Pancreas (tissue), 10 donors: Measurements from ENCODE around the gene ING1. TPM values are rescaled to one million over a fixed set of nuclear protein-coding genes. Genes with fewer than 3 reads are reported as not detected.

Experiments used
- ATAC-seq, 4 donors: fragments of 200-7000 bp; cut with Tn5 transposase; one replicate each; pipeline versions ENCODE4 v1.8.0 to v1.9.1; 2020; ENCODE audit warnings: mild to moderate bottlenecking in 4 of 4, moderate library complexity in 4 of 4
- DNase-seq, 6 donors: peaks; one replicate each; pipeline ENCODE4 v3.0.0-alpha.2; 2020
- FAIRE-seq: peaks from 2 replicates; lab custom pipeline; 2012; peaks lifted over from hg19 to GRCh38; lab: Jason Lieb, UNC
- H3K27ac ChIP-seq, 4 donors: fragments of 200-600 bp; sonication (generic); 1 replicate in 3 of 4; 2 replicates in 1 of 4; pipeline versions ENCODE4 v1.5.0 to v1.8.0; 2020
- H3K27me3 ChIP-seq, 4 donors: fragments of 200-600 bp; one replicate each; pipeline ENCODE4 v1.8.0; 2021
- H3K36me3 ChIP-seq, 3 donors: fragments of 200-600 bp; sonication (generic) in 1 of 3; one replicate each; pipeline versions ENCODE4 v1.5.0 to v1.8.0; 2020 to 2021
- H3K4me1 ChIP-seq, 3 donors: fragments of 200-600 bp; one replicate each; pipeline ENCODE4 v1.8.0; 2021
- H3K4me3 ChIP-seq, 4 donors: fragments of 200-600 bp; sonication (generic) in 2 of 4; one replicate each; pipeline versions ENCODE4 v1.5.0 to v1.8.0; 2020 to 2021
- H3K9me3 ChIP-seq, 4 donors: fragments of 200-600 bp; one replicate each; pipeline ENCODE4 v1.8.0; 2021
- WGBS, 2 donors: extraction: QIAGEN DNeasy Blood & Tissue Kit; methylation state at CpG; one replicate each; pipeline ENCODE4 v1.1.7; 2013; 5-methylcytosine and 5-hydroxymethylcytosine counted together
- intact Hi-C, 3 donors: fragments of 100-400 bp; cut with DNase I; formaldehyde crosslinking; loops; one replicate each; pipeline versions ENCODE4 v1.11.1 to v1.14.2; 2022
- polyA plus RNA-seq, 2 donors: library from polyadenylated mRNA; stranded (reverse); fragments of 200-250 nt; gene quantifications; one replicate each; pipeline ENCODE4 v1.2.3, GENCODE V29; 2013
- total RNA-seq, 6 donors: library from RNA; stranded (reverse); fragmentation: NEBNext Ultra II Directional in 4 of 6; extraction: Animal tissue kit (Norgen Biotek cat#: 25700) in 4 of 6; gene quantifications; one replicate each; pipeline versions ENCODE4 v1.2.1 to v1.2.4, GENCODE V29; 2021 to 2023
- TF ChIP-seq, protein P1 (sequence below), 4 donors: fragments of 200-600 bp; sonication (generic) in 3 of 4; IDR thresholded peaks; one replicate each; pipeline versions ENCODE4 v1.5.0 to v1.8.0; 2021; ENCODE audit warnings: antibody characterized with exemption in 4 of 4
- donor health status: healthy with polysubstance abuse.
- donor health status: DM: no; HTN: no; CAD: no; lungs with moderate emphysema.
- donor health status: DM: no; HTN: no; CAD: no.
- donor health status: control.
- donor health status: control.
- donor health status: Bipolar disorder and iron deficiency.
- donor health status: DM: yes; HTN: yes; CAD: no.
- donor health status: DM: no; HTN: no; CAD: no.
- donor health status: DM: no; HTN: no; CAD: no.
- donor health status: DM: yes; HTN: yes; CAD: no.

The ING1 gene
- total and polyA plus RNA-seq, 8 donors: 4.0 to 7.7 (median 5.3) TPM

DNA sequence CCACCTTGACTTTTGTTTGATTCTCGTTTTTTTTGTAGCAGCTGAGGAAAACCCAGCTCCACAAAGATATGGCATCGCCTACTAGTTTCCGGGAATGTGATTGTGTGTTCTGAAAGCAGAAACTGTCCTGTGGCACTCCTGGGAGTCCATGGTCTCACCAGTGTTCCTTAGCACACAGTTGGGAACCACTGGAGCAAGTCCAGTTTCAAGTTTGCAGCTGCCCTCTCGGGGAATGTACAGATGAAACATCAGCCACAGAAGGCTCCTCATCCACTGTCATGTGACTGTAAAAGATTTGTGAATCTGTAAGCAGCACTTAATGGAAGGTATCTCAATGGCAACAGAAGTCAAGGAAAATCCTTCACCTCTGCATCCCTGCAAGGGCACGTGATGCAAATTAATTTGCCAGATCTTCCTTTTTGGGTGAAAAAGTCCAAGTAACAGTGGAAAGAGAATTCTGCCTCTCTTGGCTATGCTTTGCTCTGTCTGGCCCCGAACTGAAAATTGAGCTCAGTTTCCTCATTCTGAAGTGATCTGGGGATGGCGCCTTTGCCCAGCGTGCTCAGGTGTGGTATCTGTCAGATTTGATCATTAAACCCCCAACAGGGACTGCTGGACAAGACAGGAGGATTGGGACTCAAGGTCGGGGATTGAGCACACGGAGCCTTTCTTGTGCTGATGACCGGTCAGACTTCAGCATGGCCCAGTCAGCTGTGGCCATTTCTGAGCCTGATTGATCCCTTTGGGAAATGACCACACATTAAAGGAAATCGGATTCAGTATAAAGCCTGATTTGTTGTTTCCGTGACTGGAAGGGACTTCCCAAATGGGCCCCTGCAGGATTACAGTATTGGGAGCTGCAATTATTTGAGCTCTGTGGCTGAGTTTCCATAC, 58.8 kb downstream of the ING1 start:
- no peak overlapping the region for H3K27ac ChIP-seq
- DNase-seq: no peak

More for the DNA sequence above, 58.8 kb downstream of the ING1 start:
- Histone ChIP-seq H3K27me3 (no peaks in the 10 kb centered on the region), H3K4me1 (no peaks in the 10 kb centered on the region), H3K36me3 (no peaks in the 10 kb centered on the region), H3K4me3 (no peak overlapping the region), H3K9me3 (no peaks in the 10 kb centered on the region)
- TF ChIP-seq, protein P1, sequence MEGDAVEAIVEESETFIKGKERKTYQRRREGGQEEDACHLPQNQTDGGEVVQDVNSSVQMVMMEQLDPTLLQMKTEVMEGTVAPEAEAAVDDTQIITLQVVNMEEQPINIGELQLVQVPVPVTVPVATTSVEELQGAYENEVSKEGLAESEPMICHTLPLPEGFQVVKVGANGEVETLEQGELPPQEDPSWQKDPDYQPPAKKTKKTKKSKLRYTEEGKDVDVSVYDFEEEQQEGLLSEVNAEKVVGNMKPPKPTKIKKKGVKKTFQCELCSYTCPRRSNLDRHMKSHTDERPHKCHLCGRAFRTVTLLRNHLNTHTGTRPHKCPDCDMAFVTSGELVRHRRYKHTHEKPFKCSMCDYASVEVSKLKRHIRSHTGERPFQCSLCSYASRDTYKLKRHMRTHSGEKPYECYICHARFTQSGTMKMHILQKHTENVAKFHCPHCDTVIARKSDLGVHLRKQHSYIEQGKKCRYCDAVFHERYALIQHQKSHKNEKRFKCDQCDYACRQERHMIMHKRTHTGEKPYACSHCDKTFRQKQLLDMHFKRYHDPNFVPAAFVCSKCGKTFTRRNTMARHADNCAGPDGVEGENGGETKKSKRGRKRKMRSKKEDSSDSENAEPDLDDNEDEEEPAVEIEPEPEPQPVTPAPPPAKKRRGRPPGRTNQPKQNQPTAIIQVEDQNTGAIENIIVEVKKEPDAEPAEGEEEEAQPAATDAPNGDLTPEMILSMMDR (IDR thresholded peaks at IDR 0.05): no peak
- FAIRE-seq (no peak), ATAC-seq (no peak)
- intact Hi-C loops: no loop called here
- 70 to 78% methylated on average over 13 of the region's 13 CpGs for WGBS, 2 donors

Other genes starting within 250 kb of the ING1 start
- gene RAB20, start 152.0 kb upstream of the ING1 start, total RNA-seq: 10 to 100 TPM in 5 of 6 donors, 1 to 10 TPM in 1; 9.3 to 23.1 (median 14.2) TPM
- 10 to 100 TPM; 10.9 to 23.6 TPM for gene RAB20, start 152.0 kb upstream of the ING1 start, polyA plus RNA-seq
- 10 to 100 TPM; 17.4 to 25.1 (median 19.4) TPM for gene NAXD, start 98.2 kb upstream of the ING1 start, total RNA-seq
- 10 to 100 TPM; 34.8 to 56.4 TPM for gene NAXD, start 98.2 kb upstream of the ING1 start, polyA plus RNA-seq
- 10 to 100 TPM; 18.2 to 38.8 (median 22.6) TPM for gene CARS2, start 7.6 kb upstream of the ING1 start, total RNA-seq
- 10 to 100 TPM; 92.3 to 98.7 TPM for gene CARS2, start 7.6 kb upstream of the ING1 start, polyA plus RNA-seq
- gene ANKRD10, start 201.4 kb downstream of the ING1 start, total RNA-seq: 100 to 1,000 TPM in 1 of 6 donors, 10 to 100 TPM in 5; 37.6 to 122 (median 59.3) TPM
- 100 to 1,000 TPM in 1 of 2 donors, 10 to 100 TPM in 1; 95.3 to 138 TPM for gene ANKRD10, start 201.4 kb downstream of the ING1 start, polyA plus RNA-seq